GM23338 (cell line): Measurements from ENCODE around the gene AP4M1. TPM values are rescaled to one million over a fixed set of nuclear protein-coding genes. Genes with fewer than 3 reads are reported as not detected.

ENCODE experiments used
- ATAC-seq: fragments of 200-7000 bp; cut with Tn5 transposase; 3 replicates; pipeline ENCODE4 v1.9.1; 2020
- DNase-seq: peaks from one replicate; pipeline ENCODE4 v3.0.0-alpha.2; 2015; ENCODE audit warnings: low spot score
- H2AFZ ChIP-seq: fragments of 200-600 bp; sonication (generic); 2 replicates; pipeline ENCODE4 v1.8.0; 2016; ENCODE audit warnings: antibody characterized with exemption, mild to moderate bottlenecking, moderate library complexity
- H3F3A ChIP-seq: fragments of 200-600 bp; sonication (generic); replicated peaks from 2 replicates; pipeline ENCODE4 v1.8.0; 2017; ENCODE audit warnings: antibody characterized with exemption, mixed run types, low read depth
- H3K27ac ChIP-seq: fragments of 200-600 bp; sonication (generic); 2 replicates; pipeline ENCODE4 v1.6.1; 2016; ENCODE audit warnings: low read depth
- H3K27me3 ChIP-seq: fragments of 200-600 bp; sonication (generic); 2 replicates; pipeline ENCODE4 v1.8.0; 2016; ENCODE audit warnings: mild to moderate bottlenecking, mixed run types, moderate library complexity; ENCODE audit not compliant: insufficient read depth
- H3K36me3 ChIP-seq: fragments of 200-600 bp; sonication (generic); 2 replicates; pipeline ENCODE4 v1.8.0; 2016; ENCODE audit warnings: mild to moderate bottlenecking; ENCODE audit not compliant: insufficient read depth
- H3K4me1 ChIP-seq: fragments of 200-600 bp; sonication (generic); 2 replicates; pipeline ENCODE4 v1.8.0; 2016; ENCODE audit warnings: mild to moderate bottlenecking, moderate library complexity; ENCODE audit not compliant: insufficient read depth
- H3K4me2 ChIP-seq: fragments of 200-600 bp; sonication (generic); 2 replicates; pipeline ENCODE4 v1.7.1; 2017; ENCODE audit warnings: mixed run types
- H3K4me3 ChIP-seq: fragments of 200-600 bp; sonication (generic); 2 replicates; pipeline ENCODE4 v1.6.1; 2016; ENCODE audit warnings: mixed run types
- H3K79me2 ChIP-seq: fragments of 200-600 bp; sonication (generic); replicated peaks from 2 replicates; pipeline ENCODE4 v1.8.0; 2017; ENCODE audit warnings: mild to moderate bottlenecking; ENCODE audit not compliant: insufficient read depth
- H3K9me2 ChIP-seq: fragments of 200-600 bp; sonication (generic); 2 replicates; pipeline ENCODE4 v1.8.0; 2017; ENCODE audit not compliant: insufficient read depth
- H4K20me1 ChIP-seq: fragments of 200-600 bp; sonication (generic); replicated peaks from 2 replicates; pipeline ENCODE4 v1.8.0; 2017; ENCODE audit warnings: mild to moderate bottlenecking; ENCODE audit not compliant: insufficient read depth
- H3K27ac Mint-ChIP-seq: 2 replicates; pipeline ENCODE4 v1.8.0; 2020; ENCODE audit warnings: inconsistent platforms, mild to moderate bottlenecking, moderate library complexity, mixed read lengths
- H3K27me3 Mint-ChIP-seq: 3 replicates; pipeline ENCODE4 v1.8.0; 2022; ENCODE audit warnings: low read depth, mild to moderate bottlenecking, moderate library complexity, mixed read lengths, inconsistent platforms; ENCODE audit not compliant: insufficient read depth, poor library complexity
- H3K36me3 Mint-ChIP-seq: 3 replicates; pipeline ENCODE4 v1.8.0; 2021; ENCODE audit warnings: low read depth, mild to moderate bottlenecking, inconsistent platforms, moderate library complexity, mixed read lengths
- H3K4me1 Mint-ChIP-seq: 3 replicates; pipeline ENCODE4 v1.8.0; 2020; ENCODE audit warnings: mild to moderate bottlenecking, inconsistent platforms, mixed read lengths
- H3K4me3 Mint-ChIP-seq: 3 replicates; pipeline ENCODE4 v1.8.0; 2021; ENCODE audit warnings: moderate library complexity, mild to moderate bottlenecking, inconsistent platforms, mixed read lengths
- H3K9me3 Mint-ChIP-seq: 3 replicates; pipeline ENCODE4 v1.8.0; 2020; ENCODE audit warnings: moderate library complexity, mild to moderate bottlenecking, inconsistent platforms, mixed read lengths
- CTCF ChIP-seq, 2 experiments: fragments of 200-600 bp in 1 of 2; sonication (generic) in 1 of 2; conservative IDR thresholded peaks; 2 replicates each; pipeline versions ENCODE4 v1.5.1 to v1.6.1; 2016 to 2017; ENCODE audit warnings: antibody characterized with exemption in 2 of 2, low read depth in 2 of 2, mild to moderate bottlenecking in 2 of 2, moderate library complexity in 1 of 2
- EZH2phosphoT487 ChIP-seq: fragments of 200-600 bp; sonication (generic); IDR thresholded peaks from one replicate; pipeline ENCODE4 v1.8.1; 2018; ENCODE audit warnings: antibody characterized with exemption; ENCODE audit not compliant: unreplicated experiment
- JUNB ChIP-seq: IDR thresholded peaks from one replicate; pipeline ENCODE4 v1.6.1; 2016; ENCODE audit warnings: antibody characterized with exemption; ENCODE audit not compliant: unreplicated experiment
- NANOG ChIP-seq: IDR thresholded peaks from 2 replicates; pipeline ENCODE4 v1.6.1; 2016; ENCODE audit warnings: antibody characterized with exemption, borderline replicate concordance
- POLR2AphosphoS5 ChIP-seq: IDR thresholded peaks from 2 replicates; pipeline ENCODE4 v1.6.1; 2016; ENCODE audit warnings: antibody characterized with exemption, low read depth
- STAT1 ChIP-seq: IDR thresholded peaks from one replicate; pipeline ENCODE4 v1.6.1; 2016; ENCODE audit warnings: antibody characterized with exemption; ENCODE audit not compliant: unreplicated experiment
- ZNF462 ChIP-seq: fragments of 250-450 bp; sonication (Bioruptor Pico); IDR thresholded peaks from 2 replicates; pipeline ENCODE4 v1.5.0; 2020; ENCODE audit warnings: mild to moderate bottlenecking, moderate library complexity
- polyA plus RNA-seq: library from polyadenylated mRNA; unstranded; fragments of >200 nt; fragmentation: Nextera tagmentation; extraction: Ambion mirVana; gene quantifications from 2 replicates; pipeline ENCODE4 v1.2.1, GENCODE V29; 2016
- total RNA-seq: library from RNA; depleted of rRNA; stranded (reverse); fragments of >200 nt; shearing (Covaris generic); gene quantifications from 2 replicates; pipeline ENCODE4 v1.2.3, GENCODE V29; 2014

AP4M1 gene
- total and polyA plus RNA-seq, 2 experiments from 2014 or later: 9.5 to 13.3 TPM

GRCh38 chr7:100101016-100101862, at the start of gene AP4M1, which contains the start of gene MCM7 (continued):
- TF ChIP-seq JUNB (no peak), STAT1 (no peak), NANOG (no peak)

DNA sequence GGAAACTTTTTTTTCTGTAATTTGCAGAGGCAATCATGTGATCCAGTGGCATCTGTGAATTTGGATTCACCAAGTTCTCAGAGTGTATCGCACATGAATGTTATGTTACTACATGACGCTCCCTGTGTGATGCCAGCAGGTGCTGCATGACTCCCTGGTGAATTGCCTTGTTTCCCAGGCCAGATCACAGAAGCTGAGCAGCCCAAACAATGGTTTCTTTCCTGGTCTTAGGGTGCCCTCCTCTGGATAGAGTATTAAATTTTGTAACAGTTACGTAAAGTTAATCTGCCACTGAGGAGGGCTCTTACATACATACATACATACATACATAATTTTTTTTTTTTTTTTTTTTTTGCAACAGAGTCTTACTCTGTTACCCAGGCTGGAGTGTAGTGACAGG, 48.2 kb upstream of the AP4M1 start:
- Mint-ChIP-seq H3K4me3 (no peak overlapping the region), H3K27me3 (peaks cover 17% of the 10 kb centered on the region), H3K36me3 (peaks cover 32% of the 10 kb centered on the region), H3K9me3 (no peaks in the 10 kb centered on the region), H3K4me1 (peaks cover 8% of the 10 kb centered on the region), H3K27ac (no peak overlapping the region)
- Histone ChIP-seq H3K9me2 (peaks cover 7% of the 10 kb centered on the region), H3K27ac (no peak overlapping the region), H3K4me2 (no peak overlapping the region), H2AFZ (no peak overlapping the region), H3K79me2 (peaks cover 33% of the 10 kb centered on the region), H3F3A (peaks cover 16% of the 10 kb centered on the region; the same call in 1 of the 2 replicates), H3K36me3 (peaks cover 10% of the 10 kb centered on the region), H3K4me3 (no peak overlapping the region), H4K20me1 (0 out of 2 replicates have a peak, but pooled peaks cover 6% of the 10 kb centered on the region), H3K4me1 (peaks cover 2% of the 10 kb centered on the region; the same call in 1 of the 2 replicates), H3K27me3 (no peaks in the 10 kb centered on the region)
- DNase-seq (peak; percentile 65), ATAC-seq (peak; percentile 6; the same call in 1 of the 3 replicates)
- no peak for TF ChIP-seq EZH2phosphoT487
- peak; percentile 22 to 51; a peak in 2 of 4 replicates for TF ChIP-seq CTCF (conservative IDR thresholded peaks at IDR 0.05; ENCODE audit: low read depth in 2 of 2)
- TF ChIP-seq ZNF462 (CRISPR knock-in tag): no peak
- TF ChIP-seq POLR2AphosphoS5: no peak
